Pancreas (tissue), 10 donors: ENCODE results near the gene CD81. TPM values are rescaled to one million over a fixed set of nuclear protein-coding genes. Genes with fewer than 3 reads are reported as not detected.
A peak's percentile ranks its signal among the peaks of the same experiment; 100 is the strongest.

Experiments used
- ATAC-seq, 4 donors: fragments of 200-7000 bp; cut with Tn5 transposase; one replicate each; pipeline versions ENCODE4 v1.8.0 to v1.9.1; 2020; ENCODE audit warnings: mild to moderate bottlenecking in 4 of 4, moderate library complexity in 4 of 4
- DNase-seq, 6 donors: peaks; one replicate each; pipeline ENCODE4 v3.0.0-alpha.2; 2020
- FAIRE-seq: peaks from 2 replicates; lab custom pipeline; 2012; peaks lifted over from hg19 to GRCh38; lab: Jason Lieb, UNC
- H3K27ac ChIP-seq, 4 donors: fragments of 200-600 bp; sonication (generic); 1 replicate in 3 of 4; 2 replicates in 1 of 4; pipeline versions ENCODE4 v1.5.0 to v1.8.0; 2020
- H3K27me3 ChIP-seq, 4 donors: fragments of 200-600 bp; one replicate each; pipeline ENCODE4 v1.8.0; 2021
- H3K36me3 ChIP-seq, 3 donors: fragments of 200-600 bp; sonication (generic) in 1 of 3; one replicate each; pipeline versions ENCODE4 v1.5.0 to v1.8.0; 2020 to 2021
- H3K4me1 ChIP-seq, 3 donors: fragments of 200-600 bp; one replicate each; pipeline ENCODE4 v1.8.0; 2021
- H3K4me3 ChIP-seq, 4 donors: fragments of 200-600 bp; sonication (generic) in 2 of 4; one replicate each; pipeline versions ENCODE4 v1.5.0 to v1.8.0; 2020 to 2021
- H3K9me3 ChIP-seq, 4 donors: fragments of 200-600 bp; one replicate each; pipeline ENCODE4 v1.8.0; 2021
- WGBS, 2 donors: extraction: QIAGEN DNeasy Blood & Tissue Kit; methylation state at CpG; one replicate each; pipeline ENCODE4 v1.1.7; 2013; 5-methylcytosine and 5-hydroxymethylcytosine counted together
- intact Hi-C, 3 donors: fragments of 100-400 bp; cut with DNase I; formaldehyde crosslinking; loops; one replicate each; pipeline versions ENCODE4 v1.11.1 to v1.14.2; 2022
- polyA plus RNA-seq, 2 donors: library from polyadenylated mRNA; stranded (reverse); fragments of 200-250 nt; gene quantifications; one replicate each; pipeline ENCODE4 v1.2.3, GENCODE V29; 2013
- total RNA-seq, 6 donors: library from RNA; stranded (reverse); fragmentation: NEBNext Ultra II Directional in 4 of 6; extraction: Animal tissue kit (Norgen Biotek cat#: 25700) in 4 of 6; gene quantifications; one replicate each; pipeline versions ENCODE4 v1.2.1 to v1.2.4, GENCODE V29; 2021 to 2023
- TF ChIP-seq, protein P1 (sequence below), 4 donors: fragments of 200-600 bp; sonication (generic) in 3 of 4; IDR thresholded peaks; one replicate each; pipeline versions ENCODE4 v1.5.0 to v1.8.0; 2021; ENCODE audit warnings: antibody characterized with exemption in 4 of 4
- donor health status: healthy with polysubstance abuse.
- donor health status: DM: no; HTN: no; CAD: no; lungs with moderate emphysema.
- donor health status: DM: no; HTN: no; CAD: no.
- donor health status: control.
- donor health status: control.
- donor health status: Bipolar disorder and iron deficiency.
- donor health status: DM: yes; HTN: yes; CAD: no.
- donor health status: DM: no; HTN: no; CAD: no.
- donor health status: DM: no; HTN: no; CAD: no.
- donor health status: DM: yes; HTN: yes; CAD: no.

The CD81 gene
- total and polyA plus RNA-seq, 8 donors, result 154 to 392 (median 236) TPM

DNA sequence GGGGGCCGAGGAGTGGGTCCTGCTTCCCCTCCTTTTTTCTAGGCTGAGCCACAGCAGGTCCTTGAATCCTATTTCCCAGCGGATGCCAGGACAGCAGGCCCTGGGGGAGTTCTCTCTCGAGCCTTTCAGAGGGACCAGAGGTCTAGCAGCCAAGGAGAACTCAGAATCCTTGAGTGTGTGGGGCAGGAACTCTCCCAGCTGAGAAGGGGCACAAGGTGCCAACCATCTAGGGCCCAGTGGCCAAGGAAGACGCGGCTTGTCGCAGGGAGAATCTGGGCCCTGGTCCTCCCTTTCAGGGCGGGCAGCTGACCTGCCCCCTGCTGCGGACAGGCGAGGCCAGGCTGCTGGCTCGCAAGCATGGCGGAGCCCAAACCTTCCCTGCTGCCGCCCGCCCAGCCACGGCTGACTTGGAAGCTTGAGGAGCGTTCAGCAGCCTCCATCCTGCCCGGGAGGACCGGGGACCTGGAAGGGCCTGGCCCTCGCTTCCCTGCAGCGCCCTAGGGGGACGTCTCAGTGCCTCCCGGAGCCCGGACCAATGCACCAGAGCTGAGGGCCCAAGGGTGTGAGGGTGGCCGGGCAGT, 22.5 kb downstream of the CD81 start:
- ATAC-seq (peak in 3 of 4 donors; percentile 2 to 11 (median 6)), FAIRE-seq (no peak), DNase-seq (peak in 3 of 6 donors; percentile 29 to 73 (median 54))
- intact Hi-C loops, result no loop called here
- TF ChIP-seq, protein P1, sequence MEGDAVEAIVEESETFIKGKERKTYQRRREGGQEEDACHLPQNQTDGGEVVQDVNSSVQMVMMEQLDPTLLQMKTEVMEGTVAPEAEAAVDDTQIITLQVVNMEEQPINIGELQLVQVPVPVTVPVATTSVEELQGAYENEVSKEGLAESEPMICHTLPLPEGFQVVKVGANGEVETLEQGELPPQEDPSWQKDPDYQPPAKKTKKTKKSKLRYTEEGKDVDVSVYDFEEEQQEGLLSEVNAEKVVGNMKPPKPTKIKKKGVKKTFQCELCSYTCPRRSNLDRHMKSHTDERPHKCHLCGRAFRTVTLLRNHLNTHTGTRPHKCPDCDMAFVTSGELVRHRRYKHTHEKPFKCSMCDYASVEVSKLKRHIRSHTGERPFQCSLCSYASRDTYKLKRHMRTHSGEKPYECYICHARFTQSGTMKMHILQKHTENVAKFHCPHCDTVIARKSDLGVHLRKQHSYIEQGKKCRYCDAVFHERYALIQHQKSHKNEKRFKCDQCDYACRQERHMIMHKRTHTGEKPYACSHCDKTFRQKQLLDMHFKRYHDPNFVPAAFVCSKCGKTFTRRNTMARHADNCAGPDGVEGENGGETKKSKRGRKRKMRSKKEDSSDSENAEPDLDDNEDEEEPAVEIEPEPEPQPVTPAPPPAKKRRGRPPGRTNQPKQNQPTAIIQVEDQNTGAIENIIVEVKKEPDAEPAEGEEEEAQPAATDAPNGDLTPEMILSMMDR (IDR thresholded peaks at IDR 0.05), result no peak
- Histone ChIP-seq H3K9me3 (no peaks in the 10 kb centered on the region), H3K27ac (peak overlapping the region; percentile 90 to 96 (median 92)), H3K4me1 (peaks cover 8 to 18% (median 14%) of the 10 kb centered on the region in 3 donors), H3K27me3 (no peaks in the 10 kb centered on the region), H3K36me3 (peaks cover 0 to 38% (median 28%) of the 10 kb centered on the region in 3 donors), H3K4me3 (peak overlapping the region; percentile 52 to 80 (median 68))
- 4 to 7% methylated on average over 23 of the region's 23 CpGs for WGBS, 2 donors

DNA sequence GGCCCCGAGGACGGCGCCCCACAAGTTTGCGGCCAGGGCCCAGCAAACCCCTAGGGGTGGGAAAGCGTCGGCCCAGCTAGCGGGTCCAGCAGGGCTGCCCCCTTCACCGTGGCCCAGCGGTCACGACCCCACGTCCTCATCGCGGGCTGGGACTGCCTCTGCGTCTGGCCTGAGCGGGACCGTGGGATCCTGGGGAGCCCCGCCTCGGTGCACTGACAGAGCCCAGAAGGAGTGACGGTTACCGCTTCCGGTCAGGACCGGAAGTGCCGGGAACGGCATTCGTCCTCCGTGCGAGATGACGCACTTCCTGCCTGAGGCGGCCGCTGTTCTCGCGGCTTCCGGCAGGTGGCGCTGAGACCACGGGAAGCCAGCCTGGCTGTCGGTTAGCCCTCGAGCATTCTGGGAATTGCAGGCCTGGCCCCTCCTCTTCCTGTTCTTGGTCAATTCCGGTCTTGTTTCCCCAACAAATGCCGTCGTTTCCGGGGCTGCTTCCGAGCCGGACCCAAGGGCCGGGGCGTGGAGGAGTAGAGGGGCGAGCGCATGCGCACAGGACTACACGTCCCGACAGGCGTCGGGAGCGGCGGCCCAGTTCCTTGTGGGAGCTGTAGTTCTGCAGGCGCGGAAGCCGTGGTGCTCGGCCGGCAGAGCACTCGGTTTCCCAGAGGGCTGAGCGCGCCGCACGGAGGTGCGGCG, 23.1 kb downstream of the CD81 start, which contains the start of gene TSSC4:
Gene TSSC4 (plus strand): TSS at position 682 of the 693 bp plus-strand sequence. CDS start 1,884 bp downstream, outside the sequence.
- H3K9me3 ChIP-seq, result no peaks in the 10 kb centered on the region
- FAIRE-seq, result peak; percentile 98
- H3K4me1 ChIP-seq, result peaks cover 8 to 18% (median 14%) of the 10 kb centered on the region in 3 donors
- WGBS, 2 donors, result 0% methylated on average over 66 of the region's 66 CpGs
- intact Hi-C loops, result no loop called here
- TF ChIP-seq, protein P1 (IDR thresholded peaks at IDR 0.05), result peak; percentile 96 to 100 (median 98)
- peak within 1 kb of the TSS; percentile 90 to 100 (median 100) for H3K4me3 ChIP-seq
- H3K36me3 ChIP-seq, result peaks cover 0 to 32% (median 27%) of the 10 kb centered on the region in 3 donors
- H3K27me3 ChIP-seq, result no peaks in the 10 kb centered on the region
- peak; percentile 100 for DNase-seq
- peak; percentile 87 to 95 (median 89) for ATAC-seq
- peak within 1 kb of the TSS; percentile 90 to 96 (median 92) for H3K27ac ChIP-seq

DNA sequence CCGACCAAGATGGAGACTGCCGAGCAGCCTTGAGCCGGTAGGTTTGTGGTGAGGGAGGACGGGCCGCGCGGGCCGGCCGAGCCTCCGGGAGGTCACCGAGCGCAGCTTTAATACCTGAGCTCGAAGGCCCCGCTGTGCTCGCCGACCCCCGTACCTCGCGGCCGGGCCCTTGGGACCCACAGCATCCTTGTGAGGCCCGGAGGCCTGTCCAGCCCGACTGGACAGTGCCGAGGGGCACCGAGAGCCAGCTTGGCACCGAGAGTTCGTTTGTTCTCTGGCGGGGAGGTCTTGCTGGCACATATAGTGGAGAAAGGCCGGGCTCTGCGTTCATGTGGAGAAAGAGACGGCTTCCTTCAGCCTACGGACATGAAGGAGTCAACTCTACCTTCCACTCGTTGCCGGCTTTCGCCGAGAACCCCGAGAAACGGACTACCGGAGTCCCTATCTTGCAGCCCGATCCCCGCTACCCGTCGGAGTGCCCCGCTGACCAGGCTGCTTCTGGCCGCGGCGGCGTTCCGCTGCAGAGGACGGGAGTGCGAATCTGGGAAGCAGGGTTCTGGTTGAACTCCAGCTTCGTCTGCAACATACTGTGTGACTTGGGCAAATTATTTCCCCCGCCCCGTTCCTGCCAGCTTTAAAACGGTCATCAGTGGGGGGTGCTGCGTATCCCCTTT, 23.8 kb downstream of the CD81 start:
- H3K27me3 ChIP-seq, result no peaks in the 10 kb centered on the region
- H3K4me1 ChIP-seq, result peaks cover 8 to 18% (median 14%) of the 10 kb centered on the region in 3 donors
- no peaks in the 10 kb centered on the region for H3K9me3 ChIP-seq
- peak overlapping the region; percentile 90 to 100 (median 100) for H3K4me3 ChIP-seq
- WGBS, 2 donors, result 0% methylated on average over 54 to 55 of the region's 55 CpGs
- DNase-seq (peak in 1 of 6 donors; percentile 40), FAIRE-seq (no peak), ATAC-seq (peak; percentile 1 to 6 (median 2))
- H3K27ac ChIP-seq, result peak overlapping the region; percentile 23 to 75 (median 64)
- H3K36me3 ChIP-seq, result peaks cover 0 to 25% (median 20%) of the 10 kb centered on the region in 3 donors
- intact Hi-C loops, result no loop called here
- TF ChIP-seq, protein P1 (IDR thresholded peaks at IDR 0.05), result no peak

DNA sequence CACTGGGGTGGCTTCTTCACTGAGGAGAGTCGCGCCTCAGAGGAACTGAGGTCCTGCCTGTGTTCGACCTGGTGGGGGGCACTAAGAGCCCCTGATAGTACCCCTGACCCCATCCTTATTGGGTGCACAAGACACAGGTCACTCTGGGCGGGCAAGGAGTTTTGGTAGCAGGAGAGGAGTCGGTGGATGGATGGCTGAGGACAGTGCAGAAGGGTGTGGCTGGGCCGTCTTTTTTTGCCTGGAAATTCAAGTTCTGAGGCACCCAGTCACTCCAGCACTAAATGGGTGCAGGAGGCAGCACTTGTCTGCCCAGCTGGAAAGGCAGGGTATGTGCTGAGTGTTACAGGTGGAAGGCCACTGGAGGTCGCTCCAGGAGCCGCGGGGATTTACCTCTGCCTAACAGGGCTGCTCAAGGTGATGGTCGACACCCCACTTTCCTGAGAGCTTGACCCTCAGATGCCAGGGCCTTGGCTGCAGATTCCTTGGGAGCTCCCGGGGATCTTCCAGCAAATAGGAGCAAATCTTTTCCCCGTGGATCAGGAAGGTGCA, 24.4 kb downstream of the CD81 start:
- WGBS, 2 donors, result 18 to 26% methylated on average over 12 of the region's 12 CpGs
- no peak for DNase-seq
- Histone ChIP-seq H3K4me1 (peaks cover 8 to 18% (median 14%) of the 10 kb centered on the region in 3 donors), H3K27me3 (no peaks in the 10 kb centered on the region), H3K4me3 (peak overlapping the region; percentile 90 to 100 (median 100)), H3K9me3 (no peaks in the 10 kb centered on the region), H3K27ac (no peak overlapping the region), H3K36me3 (peaks cover 0 to 19% (median 14%) of the 10 kb centered on the region in 3 donors)
- FAIRE-seq, result no peak
- ATAC-seq, result no peak
- intact Hi-C loops, result no loop called here
- TF ChIP-seq, protein P1 (IDR thresholded peaks at IDR 0.05), result no peak
